ENCODE measurements around the gene CCDC178.

CCDC178 gene

GRCh38 chr18:33034945-33035344 is 405.6 kb downstream of the CCDC178 start:
- H3K27ac Mint-ChIP-seq: no peak overlapping the region
- no peaks in the 10 kb centered on the region for H3K4me1 Mint-ChIP-seq (ENCODE audit: low read depth in 2 of 2)
- no peak overlapping the region for H3K4me3 Mint-ChIP-seq
- ATAC-seq (replicated peaks): no peak
- DNase-seq: no peak
- H3K36me3 Mint-ChIP-seq (ENCODE audit: insufficient read depth): no peaks in the 10 kb centered on the region
- peaks cover 5 to 13% of the 10 kb centered on the region in 2 donors for H3K9me3 Mint-ChIP-seq
- H3K27me3 Mint-ChIP-seq: no peaks in the 10 kb centered on the region

- Mint-ChIP-seq H3K27me3 (no peaks in the 10 kb centered on the region), H3K4me3 (no peak overlapping the region), H3K9me3 (peaks cover 5 to 7% of the 10 kb centered on the region in 2 donors), H3K4me1 (ENCODE audit: low read depth in 2 of 2) (no peaks in the 10 kb centered on the region), H3K36me3 (ENCODE audit: insufficient read depth) (no peaks in the 10 kb centered on the region), H3K27ac (no peak overlapping the region)
- ATAC-seq (replicated peaks) (no peak), DNase-seq (no peak)
These were observed 406.3 kb downstream of the CCDC178 start for GRCh38 chr18:33034212-33034611.

- ATAC-seq (replicated peaks): no peak
- no peak overlapping the region for H3K4me3 Mint-ChIP-seq
- no peaks in the 10 kb centered on the region for H3K27me3 Mint-ChIP-seq
- H3K4me1 Mint-ChIP-seq (ENCODE audit: low read depth in 2 of 2): no peaks in the 10 kb centered on the region
- peaks cover 3 to 24% of the 10 kb centered on the region in 2 donors for H3K9me3 Mint-ChIP-seq
- H3K27ac Mint-ChIP-seq: no peak overlapping the region
- H3K36me3 Mint-ChIP-seq (ENCODE audit: insufficient read depth): no peaks in the 10 kb centered on the region
- no peak for DNase-seq
These were observed 418.2 kb downstream of the CCDC178 start for GRCh38 chr18:33022370-33022769.

- Mint-ChIP-seq H3K27me3 (no peaks in the 10 kb centered on the region), H3K27ac (no peak overlapping the region)
- no peak for ATAC-seq (replicated peaks)
These were observed 419.6 kb downstream of the CCDC178 start for GRCh38 chr18:33020877-33021276.

GRCh38 chr18:33014060-33014796 is 426.3 kb downstream of the CCDC178 start:
- Mint-ChIP-seq H3K4me3 (no peak overlapping the region), H3K4me1 (ENCODE audit: low read depth in 2 of 2) (no peaks in the 10 kb centered on the region), H3K27ac (no peak overlapping the region), H3K27me3 (no peaks in the 10 kb centered on the region), H3K9me3 (peaks cover 4 to 6% of the 10 kb centered on the region in 2 donors), H3K36me3 (ENCODE audit: insufficient read depth) (no peaks in the 10 kb centered on the region)
- ATAC-seq (replicated peaks) (no peak), DNase-seq (no peak)

More at GRCh38 chr18:33020877-33021276, 419.6 kb downstream of the CCDC178 start:
- Mint-ChIP-seq H3K9me3 (peaks cover 3 to 14% of the 10 kb centered on the region in 2 donors), H3K4me1 (ENCODE audit: low read depth in 2 of 2) (no peaks in the 10 kb centered on the region), H3K36me3 (ENCODE audit: insufficient read depth) (no peaks in the 10 kb centered on the region), H3K4me3 (no peak overlapping the region)
- no peak for DNase-seq

- ATAC-seq (replicated peaks) (no peak), DNase-seq (no peak)
These were observed 430.4 kb downstream of the CCDC178 start for GRCh38 chr18:33010149-33010548.

GRCh38 chr18:32998921-32999320 is 441.6 kb downstream of the CCDC178 start:
- Mint-ChIP-seq H3K9me3 (peaks cover 6 to 12% of the 10 kb centered on the region in 2 donors), H3K4me3 (no peak overlapping the region), H3K36me3 (ENCODE audit: insufficient read depth) (no peaks in the 10 kb centered on the region), H3K27me3 (no peaks in the 10 kb centered on the region), H3K27ac (no peak overlapping the region), H3K4me1 (ENCODE audit: low read depth in 2 of 2) (no peaks in the 10 kb centered on the region)
- DNase-seq (no peak), ATAC-seq (replicated peaks) (no peak)

More at GRCh38 chr18:33010149-33010548, 430.4 kb downstream of the CCDC178 start:
- H3K36me3 Mint-ChIP-seq (ENCODE audit: insufficient read depth): no peaks in the 10 kb centered on the region
- H3K4me3 Mint-ChIP-seq: no peak overlapping the region
- H3K4me1 Mint-ChIP-seq (ENCODE audit: low read depth in 2 of 2): no peaks in the 10 kb centered on the region
- no peaks in the 10 kb centered on the region for H3K27me3 Mint-ChIP-seq
- peaks cover 7 to 19% of the 10 kb centered on the region in 2 donors for H3K9me3 Mint-ChIP-seq
- H3K27ac Mint-ChIP-seq: no peak overlapping the region

GRCh38 chr18:32998285-32998684 is 442.2 kb downstream of the CCDC178 start:
- Mint-ChIP-seq H3K27ac (no peak overlapping the region), H3K36me3 (ENCODE audit: insufficient read depth) (no peaks in the 10 kb centered on the region), H3K9me3 (peaks cover 7 to 9% of the 10 kb centered on the region in 2 donors), H3K4me1 (ENCODE audit: low read depth in 2 of 2) (no peaks in the 10 kb centered on the region), H3K27me3 (no peaks in the 10 kb centered on the region), H3K4me3 (no peak overlapping the region)
- DNase-seq (no peak), ATAC-seq (replicated peaks) (no peak)

GRCh38 chr18:32983721-32984120 is 456.8 kb downstream of the CCDC178 start:
- H3K27me3 Mint-ChIP-seq: no peaks in the 10 kb centered on the region
- DNase-seq (no peak), ATAC-seq (replicated peaks) (no peak)
- no peak overlapping the region for H3K4me3 Mint-ChIP-seq
- H3K4me1 Mint-ChIP-seq (ENCODE audit: low read depth in 2 of 2): no peaks in the 10 kb centered on the region
- no peaks in the 10 kb centered on the region for H3K9me3 Mint-ChIP-seq
- H3K27ac Mint-ChIP-seq: no peak overlapping the region
- H3K36me3 Mint-ChIP-seq (ENCODE audit: insufficient read depth): no peaks in the 10 kb centered on the region

- H3K27ac Mint-ChIP-seq: no peak overlapping the region
- no peak for DNase-seq
- no peaks in the 10 kb centered on the region for H3K4me1 Mint-ChIP-seq (ENCODE audit: low read depth in 2 of 2)
- H3K36me3 Mint-ChIP-seq (ENCODE audit: insufficient read depth): no peaks in the 10 kb centered on the region
- no peak for ATAC-seq (replicated peaks)
- H3K27me3 Mint-ChIP-seq: no peaks in the 10 kb centered on the region
- H3K9me3 Mint-ChIP-seq: no peaks in the 10 kb centered on the region
- H3K4me3 Mint-ChIP-seq: no peak overlapping the region
These were observed 459.6 kb downstream of the CCDC178 start for GRCh38 chr18:32980896-32981295.

- no peak for ATAC-seq (replicated peaks)
- Mint-ChIP-seq H3K36me3 (ENCODE audit: insufficient read depth) (no peaks in the 10 kb centered on the region), H3K27ac (no peak overlapping the region), H3K27me3 (no peaks in the 10 kb centered on the region), H3K9me3 (peaks cover 0 to 4% of the 10 kb centered on the region in 2 donors), H3K4me3 (no peak overlapping the region), H3K4me1 (ENCODE audit: low read depth in 2 of 2) (no peaks in the 10 kb centered on the region)
- DNase-seq: no peak
These were observed 465.0 kb downstream of the CCDC178 start for GRCh38 chr18:32975501-32975900.

- peaks cover 0 to 4% of the 10 kb centered on the region in 2 donors for H3K9me3 Mint-ChIP-seq
- no peak for DNase-seq
- no peaks in the 10 kb centered on the region for H3K4me1 Mint-ChIP-seq (ENCODE audit: low read depth in 2 of 2)
- ATAC-seq (replicated peaks): no peak
- no peak overlapping the region for H3K27ac Mint-ChIP-seq
- no peak overlapping the region for H3K4me3 Mint-ChIP-seq
- H3K27me3 Mint-ChIP-seq: no peaks in the 10 kb centered on the region
- no peaks in the 10 kb centered on the region for H3K36me3 Mint-ChIP-seq (ENCODE audit: insufficient read depth)
These were observed 465.4 kb downstream of the CCDC178 start for GRCh38 chr18:32975163-32975436.

- no peak for DNase-seq
- no peak overlapping the region for H3K4me3 Mint-ChIP-seq
- no peak overlapping the region for H3K27ac Mint-ChIP-seq
- peaks cover 0 to 4% of the 10 kb centered on the region in 2 donors for H3K9me3 Mint-ChIP-seq
- no peaks in the 10 kb centered on the region for H3K27me3 Mint-ChIP-seq
- H3K36me3 Mint-ChIP-seq (ENCODE audit: insufficient read depth): no peaks in the 10 kb centered on the region
- no peak for ATAC-seq (replicated peaks)
- H3K4me1 Mint-ChIP-seq (ENCODE audit: low read depth in 2 of 2): no peaks in the 10 kb centered on the region
These were observed 465.9 kb downstream of the CCDC178 start for GRCh38 chr18:32974421-32975162.

GRCh38 chr18:32968248-32968647 is 472.3 kb downstream of the CCDC178 start:
- no peak for DNase-seq
- H3K4me3 Mint-ChIP-seq: no peak overlapping the region
- no peak overlapping the region for H3K27ac Mint-ChIP-seq
- H3K36me3 Mint-ChIP-seq (ENCODE audit: insufficient read depth): no peaks in the 10 kb centered on the region
- no peaks in the 10 kb centered on the region for H3K4me1 Mint-ChIP-seq (ENCODE audit: low read depth in 2 of 2)
- peaks cover 5% of the 10 kb centered on the region in 2 donors for H3K9me3 Mint-ChIP-seq
- ATAC-seq (replicated peaks): no peak
- no peaks in the 10 kb centered on the region for H3K27me3 Mint-ChIP-seq
